ENCODE measurements around the gene SERPINF2.
A peak's percentile ranks its signal among the peaks of the same experiment; 100 is the strongest.
"Not testable (repeated sequence)": the region's sequence is repeated elsewhere in the genome, so short reads cannot be mapped to it uniquely, and the experiment has no call there.

Gene SERPINF2

DNA sequence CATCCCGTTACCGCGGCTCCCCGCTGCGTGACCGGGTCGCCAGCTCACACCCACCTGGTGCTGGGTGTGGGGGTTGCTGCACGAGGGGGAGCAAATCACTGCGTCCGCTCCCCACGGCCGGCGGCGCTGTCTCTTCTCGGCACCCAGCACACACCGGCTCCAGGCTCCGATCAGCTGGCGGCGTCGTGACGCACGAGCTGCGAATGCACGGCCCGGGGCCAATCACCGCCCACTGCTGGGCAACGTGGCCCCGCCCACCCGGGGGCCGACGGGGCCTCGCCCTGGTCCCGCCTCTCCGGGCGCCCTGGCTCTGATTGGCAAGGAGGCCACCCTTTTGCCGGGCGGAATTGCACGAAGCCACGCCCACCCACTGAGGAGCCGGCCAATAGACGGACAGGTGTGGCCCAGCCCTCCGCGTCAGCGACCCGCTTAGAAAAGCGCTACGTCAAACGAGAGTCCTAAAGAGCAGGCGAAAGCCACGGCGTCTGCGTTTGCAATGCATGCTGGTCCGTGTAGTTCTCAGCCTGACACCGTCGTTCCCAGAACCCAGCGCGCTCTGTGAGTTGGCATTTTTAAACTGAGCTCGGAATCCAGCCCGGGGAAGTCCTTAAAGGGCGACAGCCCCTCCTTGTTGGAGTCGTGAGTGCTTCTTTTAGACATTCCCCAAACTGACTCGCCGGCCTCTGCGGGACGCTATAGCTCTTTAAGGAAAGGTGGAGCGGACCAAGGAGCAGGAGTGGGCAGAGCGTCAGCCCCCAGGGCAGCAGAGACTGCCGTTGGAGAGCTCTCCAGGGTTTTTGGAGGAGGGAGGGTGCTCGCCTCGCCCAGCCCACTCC lies 26.4 kb upstream of the SERPINF2 start:
- peak; percentile 100 for DNase-seq (ENCODE audit: low read depth)

DNA sequence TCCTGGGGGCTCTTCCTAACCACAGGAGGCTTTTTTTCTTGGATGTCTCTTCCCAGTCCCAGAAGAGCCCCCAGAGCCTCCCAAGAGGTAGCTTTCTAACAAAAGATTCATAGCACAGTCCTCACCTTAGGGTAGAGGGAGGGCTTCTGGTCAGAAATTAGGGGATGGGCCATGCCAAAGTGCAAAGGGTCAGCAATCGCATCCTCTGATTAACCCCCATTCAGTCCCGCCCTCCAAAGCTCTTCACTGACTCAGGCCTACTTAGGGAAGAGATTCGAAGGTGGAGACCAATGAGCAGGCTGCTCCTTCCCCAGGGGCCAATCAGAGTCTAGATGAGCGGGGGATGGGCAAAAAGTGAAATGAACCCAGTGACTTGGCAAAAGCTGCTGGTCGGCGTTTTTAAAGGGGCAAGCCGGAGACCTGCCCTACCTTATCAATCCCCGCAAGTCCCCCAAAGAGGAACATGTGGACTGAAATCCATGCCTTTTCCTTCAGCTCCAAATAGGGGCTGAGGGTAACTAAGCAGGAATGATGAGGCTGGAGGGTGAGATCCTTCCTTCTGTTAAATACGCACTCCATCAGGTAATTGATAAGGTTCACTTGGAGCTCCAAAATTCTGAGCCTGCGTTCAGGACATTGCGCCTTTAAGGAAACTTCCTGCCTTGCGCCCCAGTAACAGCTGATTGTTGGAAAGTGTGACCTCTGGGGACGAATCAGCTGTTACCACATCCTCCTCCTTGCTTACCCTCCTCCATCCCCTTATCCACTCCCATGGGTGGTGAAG lies 25.6 kb upstream of the SERPINF2 start:
- peak; percentile 65 for DNase-seq (ENCODE audit: low read depth)

DNA sequence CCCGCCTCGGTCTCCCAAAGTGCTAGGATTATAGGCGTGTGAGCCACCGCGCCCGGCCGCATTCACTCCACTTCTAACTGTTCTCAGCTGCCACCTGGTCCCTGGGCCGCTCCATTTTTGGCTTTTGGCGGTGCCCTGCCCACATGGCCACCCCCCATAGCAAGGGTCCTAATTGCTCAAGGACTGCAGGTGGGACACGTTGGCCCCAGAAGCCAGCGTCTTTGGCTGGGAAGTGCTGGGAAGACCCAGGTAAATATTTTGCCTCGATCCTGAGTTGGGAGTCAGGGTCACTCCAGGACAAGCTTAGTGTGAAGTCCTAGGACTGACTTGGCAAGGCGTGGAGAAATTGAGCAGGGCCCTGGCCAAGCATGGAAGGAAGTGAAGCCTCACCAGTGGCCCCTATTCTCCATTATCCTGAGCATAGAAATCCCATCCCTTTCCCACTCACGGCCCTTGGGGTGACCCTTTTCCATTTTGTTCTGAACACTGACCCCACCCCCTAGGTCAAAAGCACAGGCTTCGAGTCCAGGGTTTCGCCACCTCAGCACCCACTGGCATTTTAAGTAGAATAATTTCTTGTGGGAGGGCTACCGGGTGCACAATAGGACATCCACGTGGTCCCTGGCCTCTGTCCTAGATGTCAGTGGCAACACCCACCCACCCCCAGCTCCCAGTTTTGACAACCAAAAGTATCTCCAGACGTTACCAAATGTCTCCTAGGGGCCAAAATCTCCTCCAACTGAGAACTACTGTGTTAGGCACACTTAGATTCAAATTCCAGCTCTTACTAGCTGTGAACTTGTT lies 24.1 kb upstream of the SERPINF2 start:
- no peak for DNase-seq (ENCODE audit: low read depth)

DNA sequence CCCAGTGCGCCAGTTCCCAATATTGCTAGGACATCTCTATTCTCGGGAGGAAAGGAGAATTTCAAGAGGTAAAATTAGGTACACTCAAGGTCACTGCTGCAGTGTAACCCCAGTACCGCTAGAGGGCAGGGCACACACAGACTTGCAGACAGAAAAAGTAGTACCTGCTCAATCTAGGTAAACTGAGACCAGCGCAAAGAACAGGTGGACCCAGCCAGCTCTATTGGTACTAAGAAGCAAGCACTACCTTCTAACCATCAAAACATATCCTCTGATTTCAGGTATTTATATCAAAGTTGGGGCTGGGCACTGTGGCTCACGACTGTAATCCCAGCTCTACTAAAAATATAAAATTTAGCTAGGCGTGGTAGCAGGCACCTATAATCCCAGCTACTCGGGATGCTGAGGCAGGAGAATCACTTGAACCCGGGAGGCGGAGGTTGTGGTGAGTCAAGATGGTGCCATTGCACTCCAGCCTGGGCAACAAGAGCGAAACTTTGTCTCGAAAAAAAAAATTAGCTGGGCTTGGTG lies 21.8 kb upstream of the SERPINF2 start:
- DNase-seq (ENCODE audit: low read depth) = peak; percentile 53

DNA sequence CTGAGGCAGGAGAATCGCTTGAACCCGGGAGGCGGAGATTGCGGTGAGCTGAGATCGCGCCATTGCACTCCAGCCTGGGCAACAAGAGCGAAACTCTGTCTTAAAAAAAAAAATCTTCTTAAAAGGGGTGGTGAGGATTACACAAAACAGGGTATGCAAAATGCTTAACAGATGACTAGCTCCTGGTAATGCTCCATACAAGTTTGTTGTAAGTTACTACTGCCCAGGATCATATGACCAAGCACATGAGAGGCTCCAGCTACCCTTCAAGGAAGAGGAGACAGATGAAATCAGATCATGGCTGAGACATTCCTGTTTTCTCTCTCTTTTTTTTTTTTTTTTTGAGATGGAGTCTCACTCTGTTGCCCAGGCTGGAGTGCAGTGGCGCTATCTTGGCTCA lies 20.6 kb upstream of the SERPINF2 start:
- not testable (repeated sequence) for DNase-seq (ENCODE audit: low read depth)

DNA sequence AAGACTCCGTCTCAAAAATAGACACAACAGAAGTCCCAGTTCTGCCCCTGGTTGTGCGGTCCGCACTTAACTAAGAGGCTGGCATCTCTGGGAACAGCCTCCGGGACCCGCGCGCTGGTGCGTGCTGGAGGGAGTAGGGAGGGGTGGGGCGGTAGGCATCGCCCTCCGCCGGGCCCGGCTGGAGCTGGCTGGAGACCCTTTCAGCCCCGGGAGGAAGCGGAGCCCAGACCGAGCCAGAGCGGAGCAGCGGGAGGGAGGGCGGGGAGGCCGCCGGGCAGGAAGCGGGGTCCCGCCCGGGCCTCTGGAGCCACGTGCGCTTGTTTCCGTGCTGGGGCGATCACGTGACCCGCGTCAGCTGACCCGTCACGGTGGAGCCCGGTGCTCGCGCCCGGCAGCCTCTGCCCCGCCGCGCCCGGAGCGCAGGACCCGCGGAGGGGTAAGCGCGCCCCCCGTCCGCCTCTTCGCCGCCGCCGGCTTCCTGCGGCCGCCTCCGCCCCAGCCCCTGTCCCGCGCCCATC lies 18.3 kb upstream of the SERPINF2 start, which contains the start of gene WDR81:
WDR81 (plus strand) TSS at position 354 of the 518 bp plus-strand sequence. CDS start 256 bp downstream, outside the sequence.
- peak; percentile 81 for DNase-seq (ENCODE audit: low read depth)

DNA sequence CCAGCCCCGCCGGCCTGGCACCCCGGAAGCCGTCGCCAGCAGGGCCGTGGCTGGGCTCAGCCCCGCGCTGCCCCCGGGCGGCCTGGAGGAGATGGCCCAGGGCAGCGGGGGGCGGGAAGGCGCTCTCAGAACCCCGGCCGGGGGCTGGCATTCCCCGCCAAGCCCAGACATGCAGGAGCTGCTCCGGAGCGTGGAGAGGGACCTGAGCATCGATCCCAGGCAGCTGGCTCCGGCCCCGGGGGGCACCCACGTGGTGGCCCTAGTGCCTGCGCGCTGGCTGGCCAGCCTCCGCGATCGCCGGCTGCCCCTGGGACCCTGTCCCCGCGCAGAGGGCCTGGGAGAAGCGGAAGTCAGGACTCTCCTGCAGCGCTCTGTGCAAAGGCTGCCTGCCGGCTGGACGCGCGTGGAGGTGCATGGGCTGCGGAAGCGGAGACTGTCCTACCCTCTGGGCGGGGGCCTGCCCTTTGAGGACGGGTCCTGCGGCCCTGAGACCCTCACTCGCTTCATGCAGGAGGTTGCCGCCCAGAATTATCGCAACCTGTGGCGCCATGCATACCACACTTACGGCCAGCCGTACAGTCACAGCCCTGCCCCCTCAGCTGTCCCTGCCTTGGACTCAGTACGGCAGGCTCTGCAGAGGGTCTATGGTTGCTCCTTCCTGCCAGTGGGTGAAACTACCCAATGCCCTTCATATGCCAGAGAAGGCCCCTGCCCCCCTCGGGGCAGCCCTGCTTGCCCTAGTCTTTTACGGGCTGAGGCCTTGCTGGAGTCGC lies 17.6 kb upstream of the SERPINF2 start:
- no peak for DNase-seq (ENCODE audit: low read depth)

DNA sequence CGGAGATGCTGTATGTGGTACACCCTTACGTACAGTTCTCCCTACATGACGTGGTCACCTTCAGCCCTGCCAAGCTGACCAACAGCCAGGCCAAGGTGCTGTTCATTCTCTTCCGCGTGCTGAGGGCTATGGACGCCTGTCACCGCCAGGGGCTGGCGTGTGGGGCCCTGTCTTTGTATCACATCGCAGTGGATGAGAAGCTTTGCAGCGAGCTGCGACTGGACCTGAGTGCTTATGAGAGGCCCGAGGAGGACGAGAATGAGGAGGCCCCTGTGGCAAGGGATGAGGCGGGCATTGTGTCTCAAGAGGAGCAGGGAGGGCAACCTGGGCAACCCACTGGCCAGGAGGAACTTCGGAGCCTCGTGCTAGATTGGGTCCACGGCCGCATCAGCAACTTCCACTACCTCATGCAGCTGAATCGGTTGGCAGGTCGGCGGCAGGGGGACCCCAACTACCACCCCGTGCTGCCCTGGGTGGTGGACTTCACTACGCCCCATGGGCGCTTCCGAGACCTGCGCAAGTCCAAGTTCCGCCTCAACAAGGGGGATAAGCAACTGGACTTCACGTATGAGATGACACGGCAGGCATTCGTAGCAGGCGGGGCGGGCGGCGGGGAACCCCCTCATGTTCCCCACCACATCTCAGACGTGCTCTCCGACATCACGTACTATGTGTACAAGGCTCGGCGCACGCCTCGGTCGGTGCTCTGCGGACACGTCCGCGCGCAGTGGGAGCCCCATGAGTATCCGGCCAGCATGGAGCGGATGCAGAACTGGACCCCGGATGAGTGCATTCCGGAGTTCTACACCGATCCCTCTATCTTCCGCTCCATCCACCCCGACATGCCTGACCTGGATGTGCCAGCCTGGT lies 16.8 kb upstream of the SERPINF2 start:
- no peak for DNase-seq (ENCODE audit: low read depth)

DNA sequence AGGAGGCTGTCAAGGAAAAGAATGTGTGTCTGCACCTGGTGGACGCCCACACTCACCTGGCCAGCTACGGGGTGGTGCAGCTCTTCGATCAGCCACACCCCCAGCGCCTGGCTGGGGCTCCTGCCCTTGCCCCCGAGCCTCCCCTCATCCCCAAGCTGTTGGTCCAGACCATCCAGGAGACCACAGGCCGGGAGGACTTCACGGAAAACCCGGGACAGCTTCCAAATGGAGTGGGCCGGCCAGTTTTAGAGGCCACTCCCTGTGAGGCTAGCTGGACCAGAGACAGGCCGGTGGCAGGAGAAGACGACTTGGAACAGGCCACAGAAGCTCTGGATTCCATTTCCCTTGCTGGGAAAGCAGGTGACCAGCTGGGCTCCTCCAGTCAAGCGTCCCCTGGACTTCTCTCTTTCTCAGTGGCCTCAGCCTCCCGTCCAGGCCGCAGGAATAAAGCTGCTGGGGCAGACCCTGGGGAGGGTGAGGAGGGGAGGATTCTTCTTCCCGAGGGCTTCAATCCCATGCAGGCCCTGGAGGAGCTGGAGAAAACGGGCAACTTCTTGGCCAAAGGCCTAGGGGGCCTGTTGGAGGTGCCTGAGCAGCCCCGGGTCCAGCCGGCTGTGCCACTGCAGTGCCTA lies 15.9 kb upstream of the SERPINF2 start:
- DNase-seq (ENCODE audit: low read depth) = no peak

DNA sequence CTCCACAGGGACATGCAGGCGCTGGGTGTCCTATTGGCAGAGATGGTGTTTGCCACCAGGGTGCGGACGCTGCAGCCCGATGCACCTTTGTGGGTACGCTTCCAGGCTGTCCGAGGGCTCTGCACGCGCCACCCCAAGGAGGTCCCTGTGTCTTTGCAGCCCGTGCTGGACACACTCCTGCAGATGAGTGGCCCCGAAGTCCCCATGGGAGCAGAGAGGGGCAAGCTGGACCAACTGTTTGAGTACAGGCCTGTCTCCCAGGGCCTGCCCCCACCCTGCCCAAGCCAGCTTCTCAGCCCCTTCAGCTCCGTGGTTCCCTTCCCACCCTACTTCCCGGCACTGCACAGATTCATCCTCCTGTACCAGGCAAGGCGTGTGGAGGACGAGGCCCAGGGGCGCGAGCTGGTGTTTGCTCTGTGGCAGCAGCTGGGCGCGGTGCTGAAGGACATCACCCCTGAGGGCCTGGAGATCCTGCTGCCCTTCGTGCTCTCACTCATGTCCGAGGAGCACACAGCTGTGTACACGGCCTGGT lies 15.3 kb upstream of the SERPINF2 start:
- no peak for DNase-seq (ENCODE audit: low read depth)

DNA sequence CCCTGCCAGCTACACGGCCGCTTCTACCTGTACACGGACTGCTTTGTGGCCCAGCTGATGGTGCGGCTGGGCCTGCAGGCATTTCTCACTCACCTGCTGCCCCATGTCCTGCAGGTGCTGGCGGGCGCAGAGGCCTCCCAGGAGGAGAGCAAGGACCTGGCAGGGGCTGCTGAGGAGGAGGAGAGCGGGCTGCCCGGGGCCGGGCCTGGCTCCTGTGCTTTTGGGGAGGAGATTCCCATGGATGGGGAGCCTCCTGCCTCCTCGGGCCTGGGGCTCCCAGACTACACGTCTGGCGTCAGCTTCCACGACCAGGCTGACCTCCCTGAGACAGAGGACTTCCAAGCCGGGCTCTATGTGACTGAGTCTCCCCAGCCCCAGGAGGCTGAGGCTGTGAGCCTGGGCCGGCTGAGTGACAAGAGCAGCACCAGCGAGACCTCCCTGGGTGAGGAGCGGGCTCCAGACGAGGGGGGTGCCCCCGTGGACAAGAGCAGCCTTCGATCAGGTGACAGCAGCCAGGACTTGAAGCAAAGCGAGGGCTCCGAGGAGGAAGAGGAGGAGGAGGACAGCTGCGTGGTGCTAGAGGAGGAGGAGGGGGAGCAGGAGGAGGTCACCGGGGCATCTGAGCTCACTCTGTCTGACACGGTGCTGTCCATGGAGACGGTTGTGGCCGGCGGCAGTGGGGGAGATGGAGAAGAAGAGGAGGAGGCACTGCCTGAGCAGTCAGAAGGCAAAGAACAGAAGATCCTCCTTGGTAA lies 14.6 kb upstream of the SERPINF2 start:
- no peak for DNase-seq (ENCODE audit: low read depth)

DNA sequence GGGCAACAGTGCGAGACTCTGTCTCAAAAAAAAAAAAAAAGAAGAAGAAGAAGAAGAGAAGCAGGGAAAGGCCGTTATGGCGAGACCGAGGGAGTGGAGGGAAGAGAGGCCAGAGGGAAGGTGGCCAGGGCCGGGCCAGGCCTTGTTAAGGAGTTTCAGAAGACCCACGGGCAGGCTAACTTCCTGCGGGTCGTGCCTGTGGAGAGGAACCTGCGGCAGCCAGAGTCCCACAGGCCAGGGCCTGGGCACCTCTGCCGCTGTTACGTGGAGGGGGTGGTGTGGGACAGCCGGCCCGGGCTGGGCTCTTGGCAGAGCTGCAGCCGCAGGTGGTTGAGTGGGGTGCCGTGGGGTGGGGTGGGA lies 12.7 kb upstream of the SERPINF2 start:
- no peak for DNase-seq (ENCODE audit: low read depth)

DNA sequence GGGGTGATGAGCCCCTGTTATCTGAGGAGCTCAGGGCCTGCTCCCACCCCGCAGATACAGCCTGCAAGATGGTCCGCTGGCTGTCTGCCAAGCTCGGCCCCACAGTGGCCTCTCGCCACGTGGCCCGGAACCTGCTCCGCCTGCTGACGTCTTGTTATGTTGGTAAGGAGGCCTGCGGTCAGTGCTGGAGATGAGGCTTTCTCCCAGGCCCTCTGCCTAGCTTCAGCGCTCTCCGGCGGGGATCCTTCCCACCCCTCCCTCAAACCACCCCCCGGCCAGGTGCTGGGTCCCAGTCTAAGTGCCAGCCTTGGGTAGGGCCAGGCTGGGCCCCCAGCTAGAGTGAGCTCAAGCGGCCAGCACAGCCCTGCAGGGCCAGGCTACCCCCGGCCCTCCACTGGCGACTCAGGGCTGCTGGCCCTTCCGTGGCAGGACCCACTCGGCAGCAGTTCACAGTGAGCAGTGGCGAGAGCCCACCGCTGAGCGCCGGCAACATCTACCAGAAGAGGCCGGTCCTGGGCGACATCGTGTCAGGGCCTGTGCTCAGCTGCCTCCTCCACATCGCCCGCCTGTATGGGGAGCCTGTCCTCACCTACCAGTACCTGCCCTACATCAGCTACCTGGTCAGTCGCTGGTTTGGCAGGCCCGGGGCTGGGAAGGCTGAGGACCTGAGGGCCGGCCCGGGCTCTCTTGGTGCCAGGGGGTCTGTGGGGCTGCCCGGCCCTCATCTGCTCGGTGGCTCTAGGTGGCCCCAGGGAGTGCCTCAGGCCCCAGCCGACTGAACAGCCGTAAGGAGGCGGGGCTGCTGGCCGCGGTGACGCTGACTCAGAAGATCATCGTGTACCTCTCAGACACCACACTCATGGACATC lies 12.1 kb upstream of the SERPINF2 start:
- no peak for DNase-seq (ENCODE audit: low read depth)

DNA sequence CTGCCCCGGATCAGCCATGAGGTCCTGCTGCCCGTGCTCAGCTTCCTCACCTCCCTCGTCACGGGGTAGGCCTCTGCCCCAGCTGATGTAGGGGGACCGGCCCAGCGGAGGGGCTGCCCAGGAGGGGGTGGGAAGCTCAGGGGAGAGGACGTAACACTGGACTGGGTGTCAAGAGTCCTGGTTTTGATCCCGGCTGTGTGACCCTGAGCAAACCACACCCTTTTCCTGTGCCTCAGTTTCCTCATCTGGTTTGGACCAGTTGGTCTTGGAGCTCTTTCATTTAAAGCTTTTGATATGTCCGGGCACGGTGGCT lies 11.5 kb upstream of the SERPINF2 start:
- no peak for DNase-seq (ENCODE audit: low read depth)

DNA sequence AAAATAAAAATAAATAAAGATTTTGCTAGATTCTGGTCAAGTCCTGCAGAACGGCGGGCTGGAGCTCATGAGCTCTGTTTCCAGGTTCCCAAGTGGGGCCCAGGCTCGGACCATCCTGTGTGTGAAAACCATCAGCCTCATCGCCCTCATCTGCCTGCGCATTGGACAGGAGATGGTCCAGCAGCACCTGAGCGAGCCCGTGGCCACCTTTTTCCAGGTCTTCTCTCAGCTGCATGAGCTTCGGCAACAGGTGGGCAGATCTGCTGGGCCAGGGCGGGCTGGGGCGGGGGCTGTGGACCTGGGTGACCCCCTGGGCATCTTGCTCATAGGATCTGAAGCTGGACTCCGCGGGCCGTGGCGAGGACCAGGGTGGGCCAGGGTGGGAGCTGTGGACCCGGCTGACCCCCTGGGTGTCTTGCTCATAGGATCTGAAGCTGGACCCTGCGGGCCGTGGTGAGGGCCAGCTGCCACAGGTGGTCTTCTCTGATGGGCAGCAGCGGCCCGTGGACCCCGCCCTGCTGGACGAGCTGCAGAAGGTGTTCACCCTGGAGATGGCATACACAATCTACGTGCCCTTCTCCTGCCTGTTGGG lies 10.3 kb upstream of the SERPINF2 start:
- no peak for DNase-seq (ENCODE audit: low read depth)

DNA sequence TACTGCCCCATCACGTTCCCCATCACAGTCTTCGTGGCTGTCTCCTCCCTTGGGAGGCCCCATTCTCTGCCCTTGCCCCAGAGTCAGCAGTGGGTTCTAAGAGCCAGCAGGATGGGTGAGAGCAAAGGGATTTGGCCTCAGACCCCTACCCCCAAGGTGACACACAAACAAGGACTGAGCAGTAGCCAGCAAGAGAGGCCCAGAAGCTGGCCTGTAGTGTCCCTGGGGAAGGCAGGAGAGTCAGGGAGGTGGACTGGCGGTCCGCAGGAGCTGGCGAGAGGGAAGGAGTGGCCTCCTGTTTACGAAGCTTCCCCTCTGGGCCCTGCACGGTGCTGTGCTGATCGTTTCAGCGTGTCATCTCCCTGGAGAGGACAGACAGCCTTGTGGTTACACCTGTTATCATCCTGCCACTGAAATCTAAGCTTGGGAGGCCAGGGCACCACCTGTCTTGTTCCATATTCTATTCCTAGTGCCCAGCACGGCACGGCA lies 9.8 kb upstream of the SERPINF2 start:
- DNase-seq (ENCODE audit: low read depth) = no peak

DNA sequence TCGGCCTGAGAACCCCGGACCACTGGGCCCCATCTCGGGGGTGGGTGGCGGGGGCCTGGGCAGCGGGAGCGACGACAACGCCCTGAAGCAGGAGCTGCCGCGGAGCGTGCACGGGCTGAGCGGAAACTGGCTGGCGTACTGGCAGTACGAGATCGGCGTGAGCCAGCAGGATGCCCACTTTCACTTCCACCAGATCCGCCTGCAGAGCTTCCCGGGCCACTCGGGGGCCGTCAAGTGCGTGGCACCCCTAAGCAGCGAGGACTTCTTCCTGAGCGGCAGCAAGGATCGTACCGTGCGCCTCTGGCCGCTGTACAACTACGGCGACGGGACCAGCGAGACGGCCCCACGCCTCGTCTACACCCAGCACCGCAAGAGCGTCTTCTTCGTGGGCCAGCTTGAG lies 8.9 kb upstream of the SERPINF2 start:
- DNase-seq (ENCODE audit: low read depth) = no peak

Data from activated T-helper 1 cell treated with Interleukin-2 at 50 U/mL for 16 hours (primary cell).